Measurements from ENCODE around the gene TEC.

Gene TEC

GRCh38 chr4:48116582-48116981 is 153.1 kb downstream of the TEC start:
- DNase-seq = no peak

DNA sequence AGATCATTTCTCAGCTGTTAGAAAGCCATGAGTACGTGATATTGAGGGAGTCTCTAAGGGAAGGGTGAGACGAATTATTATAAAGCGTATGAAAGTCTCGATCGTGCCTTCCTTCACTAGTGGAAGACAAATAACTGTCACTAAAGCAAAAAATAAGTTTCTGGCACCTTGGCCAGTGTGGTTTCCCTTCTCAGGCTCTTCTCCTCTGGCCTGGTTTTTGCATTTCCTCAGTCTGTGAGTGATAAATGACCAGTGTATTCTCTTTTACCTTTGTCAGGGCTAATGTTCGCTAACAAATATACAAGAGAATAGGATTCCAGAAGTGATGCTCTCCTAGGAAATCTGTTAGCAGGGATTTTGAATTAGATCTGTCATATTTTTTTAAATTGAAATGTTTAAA is 155.2 kb downstream of the TEC start:
- DNase-seq = no peak

DNA sequence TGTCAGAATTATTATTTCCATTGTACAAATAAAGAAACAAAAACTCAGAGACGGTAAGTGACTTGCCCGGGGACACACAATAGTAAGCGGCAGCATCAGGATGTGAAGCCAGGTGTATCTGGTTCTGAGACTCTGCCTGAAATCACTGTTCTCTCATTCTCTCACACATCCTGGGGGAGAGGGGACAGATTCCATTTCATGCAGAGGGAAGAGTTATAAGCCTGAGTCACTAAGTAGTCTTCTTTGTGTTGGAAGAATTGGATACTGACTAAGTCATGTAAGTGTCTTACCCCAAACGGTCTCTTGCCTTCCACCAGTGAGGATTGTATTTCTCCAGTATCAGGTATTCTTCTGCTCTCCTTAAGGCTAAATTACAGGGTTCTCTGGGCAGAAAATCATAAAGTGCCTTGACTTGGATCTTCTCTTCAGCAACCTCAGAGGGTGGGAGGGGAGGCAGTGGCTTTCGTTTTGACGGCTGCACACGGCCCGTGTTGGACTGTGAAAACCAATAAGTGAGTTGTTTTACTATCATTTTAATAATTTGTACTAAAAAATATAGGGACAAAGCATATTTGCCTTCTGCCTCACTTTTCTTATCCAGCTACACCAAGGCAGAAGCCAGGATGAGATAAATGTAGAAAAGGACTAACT is 157.5 kb downstream of the TEC start:
- DNase-seq = no peak

- DNase-seq = no peak
Observed at GRCh38 chr4:48110452-48110978, 159.1 kb downstream of the TEC start.

GRCh38 chr4:48109413-48110263 is 160.0 kb downstream of the TEC start:
- DNase-seq = no peak

DNA sequence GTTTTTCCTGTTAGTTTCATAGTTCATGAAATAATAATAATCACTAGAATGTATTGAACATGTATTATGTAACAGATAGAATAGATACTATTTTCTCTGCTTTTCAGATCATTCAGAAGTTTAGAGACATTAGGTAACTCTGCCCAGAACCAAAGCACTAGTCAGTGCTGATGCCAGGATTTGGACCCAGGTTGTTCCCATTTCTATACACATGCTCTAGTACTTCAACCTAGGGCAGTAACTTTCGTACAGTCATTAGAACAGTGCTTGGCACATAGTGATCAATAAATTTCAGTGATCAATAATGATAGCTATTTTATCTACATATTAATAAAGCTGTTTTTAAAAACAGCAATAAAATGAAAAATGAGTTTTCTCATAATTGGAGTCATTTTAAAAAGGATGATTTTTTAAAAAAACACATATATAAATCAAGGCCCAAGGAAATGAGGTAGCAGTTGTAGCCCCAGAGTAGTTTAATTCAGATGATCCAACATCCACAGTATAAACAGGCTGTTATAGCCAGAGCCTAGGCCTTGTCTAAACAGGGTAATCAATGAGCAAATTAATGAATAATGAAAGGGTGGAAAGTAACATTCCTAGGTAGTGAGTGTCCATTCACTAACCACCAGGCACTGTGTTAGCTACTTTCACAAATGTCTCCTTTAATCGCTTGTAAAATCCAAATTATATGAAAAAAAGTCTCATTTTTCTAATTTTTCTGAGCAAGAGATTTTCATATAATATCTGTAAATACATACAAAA is 161.1 kb downstream of the TEC start:
- no peak for DNase-seq

DNA sequence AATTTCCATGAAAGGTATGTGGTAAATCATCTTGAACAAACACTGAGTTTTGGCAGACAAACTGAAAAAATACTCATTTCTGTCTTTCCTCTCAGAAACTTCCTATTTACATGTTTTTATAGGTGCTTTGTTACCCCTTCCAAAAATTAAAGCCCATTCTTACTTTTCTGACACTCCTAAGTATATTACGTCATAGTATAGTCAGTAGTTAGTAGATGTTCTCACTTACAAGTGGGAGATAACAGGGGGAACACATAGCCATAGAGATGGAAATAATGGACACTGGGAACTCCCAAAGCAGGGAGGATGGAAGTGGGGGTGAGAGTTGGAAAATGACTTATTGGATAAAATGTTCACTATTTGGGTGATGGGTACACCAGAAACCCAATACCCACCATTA is 164.4 kb downstream of the TEC start:
- no peak for DNase-seq

DNA sequence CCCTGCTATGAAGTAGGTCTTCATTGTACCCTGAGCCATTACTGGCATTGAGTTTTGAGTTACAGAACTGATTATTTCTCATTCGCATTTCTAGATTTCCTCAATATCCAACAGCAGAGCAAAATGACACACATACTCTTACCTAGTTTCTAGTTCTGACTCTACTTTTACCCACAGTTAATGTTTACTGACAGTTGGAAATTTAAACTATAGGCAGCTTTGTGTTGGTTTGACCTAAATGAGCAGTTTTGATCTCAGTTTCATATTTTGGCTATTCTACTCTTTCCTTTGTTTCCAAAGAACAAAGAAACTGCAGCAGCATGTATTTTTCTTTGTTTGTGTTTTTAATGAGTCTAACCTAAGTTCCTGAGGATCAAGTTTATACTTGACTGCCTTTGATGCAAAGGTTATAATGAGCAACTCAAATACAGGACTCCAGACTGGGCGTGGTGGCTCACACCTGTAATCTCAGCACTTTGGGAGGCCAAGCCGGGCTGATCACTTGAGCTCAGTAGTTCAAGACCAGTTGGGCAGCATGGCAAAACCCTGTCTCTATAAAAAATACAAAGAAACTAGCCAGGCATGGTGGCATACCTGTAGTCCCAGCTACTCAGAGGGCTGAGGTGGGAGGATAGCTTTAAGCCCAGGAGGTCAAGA is 166.0 kb downstream of the TEC start:
- DNase-seq = no peak

- DNase-seq = no peak
Observed at GRCh38 chr4:48102303-48102702, 167.3 kb downstream of the TEC start.

- no peak for DNase-seq
Observed at GRCh38 chr4:48100256-48100655, 169.4 kb downstream of the TEC start.

DNA sequence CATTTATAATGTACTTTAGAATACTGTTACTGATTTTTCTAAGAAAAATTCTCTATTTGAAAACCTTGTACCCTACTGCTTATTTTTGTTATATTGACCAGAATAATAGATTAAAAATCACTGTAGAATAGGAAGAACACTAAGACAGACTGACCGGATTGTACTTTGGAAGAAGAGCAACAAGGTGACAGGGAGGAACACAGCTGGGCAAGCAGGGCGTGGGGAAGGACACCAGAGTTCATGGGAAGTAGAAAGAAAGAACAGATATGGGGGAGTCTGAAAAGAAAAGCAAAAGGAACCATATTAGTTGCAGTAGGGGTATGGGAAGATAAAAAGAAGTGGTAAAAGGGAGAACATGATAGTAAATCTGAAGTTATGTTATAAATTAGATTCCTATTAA is 174.2 kb downstream of the TEC start:
- DNase-seq = no peak

- DNase-seq = peak; percentile 34
Observed at GRCh38 chr4:48093991-48094416, 175.6 kb downstream of the TEC start.

DNA sequence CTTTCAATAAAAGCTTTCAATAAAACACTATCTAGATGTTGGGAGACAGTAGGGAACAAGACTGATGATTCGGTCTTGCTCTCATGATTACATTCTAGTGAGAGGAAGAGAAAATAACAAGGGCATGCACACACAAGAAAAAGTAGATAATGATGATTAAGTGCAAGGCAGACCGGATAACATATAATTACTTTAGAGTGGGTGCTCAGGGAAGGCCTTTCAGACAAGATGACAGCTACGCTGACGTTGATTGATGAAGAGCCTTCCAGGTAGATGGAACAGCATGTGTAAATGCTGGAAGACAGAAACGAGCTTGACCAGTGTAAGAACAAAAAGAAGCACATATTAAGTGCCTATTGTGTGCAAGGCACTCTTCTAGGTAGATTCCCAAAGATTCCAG is 179.0 kb downstream of the TEC start:
- DNase-seq = no peak

DNA sequence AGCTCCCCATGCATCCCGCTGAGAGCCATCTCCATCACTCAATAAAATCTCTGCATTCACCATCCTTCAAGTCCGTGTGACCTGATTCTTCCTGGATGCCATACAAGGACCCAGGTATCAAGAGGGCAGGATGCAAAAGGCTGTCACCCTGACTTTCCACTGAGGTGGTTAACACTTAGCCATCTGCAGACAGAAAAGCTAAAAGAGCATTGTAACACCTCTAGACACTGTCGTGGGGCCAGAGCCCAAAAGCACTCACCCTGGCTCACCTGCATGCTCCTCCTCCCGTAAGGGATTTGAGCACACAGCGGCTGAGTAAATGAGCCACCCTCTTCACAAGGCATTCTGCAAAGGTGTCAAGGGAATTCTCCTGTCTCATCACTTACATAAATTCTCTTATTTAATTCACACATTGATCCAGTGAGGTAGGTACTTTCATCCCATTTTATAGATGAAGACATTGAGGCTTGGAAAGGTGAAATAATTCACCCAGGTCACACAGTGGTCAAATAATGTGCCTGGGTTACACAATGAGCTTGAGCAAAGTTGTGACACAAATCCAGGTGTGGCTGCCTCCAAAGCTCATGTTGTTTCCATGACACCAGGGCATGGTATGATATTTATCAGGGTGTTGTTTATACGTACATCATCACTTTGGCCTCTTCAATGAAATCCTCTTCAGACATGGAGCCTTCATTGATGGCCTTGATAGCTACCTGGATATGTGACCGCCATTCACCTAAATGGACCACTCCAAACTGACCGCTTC is 183.6 kb downstream of the TEC start:
- DNase-seq = no peak

Data from stimulated activated CD4-positive, alpha-beta T cell treated with anti-CD3 and anti-CD28 coated beads, Interleukin-4, amount 100 ng/mL, for 1 hour (primary cell).